Endometrial microvascular endothelial cells (primary cell): ENCODE measurements around the gene PLD1. TPM values are rescaled to one million over a fixed set of nuclear protein-coding genes. Genes with fewer than 3 reads are reported as not detected.
"Not testable (repeated sequence)": the region's sequence is repeated elsewhere in the genome, so short reads cannot be mapped to it uniquely, and the experiment has no call there.

ENCODE experiments used
- in situ Hi-C: cut with HindIII; loops from 2 replicates; pipeline ENCODE4 v1.10.0; 2017; ENCODE audit warnings: low sequenced_read_pairs, low pct_unique_long_range_greater_than_20kb; ENCODE audit errors: inconsistent ontology term
- total RNA-seq: library from RNA; depleted of rRNA; stranded (reverse); fragments of >200 nt; gene quantifications from one replicate; pipeline ENCODE4 v1.2.3, GENCODE V29; 2015; ENCODE audit errors: inconsistent ontology term

Gene PLD1
- total RNA-seq, 1 donor from 2014 or later, result 38.3 TPM

- in situ Hi-C loops, result no loop called here
Measured at GRCh38 chr3:171760477-171760876, 49.8 kb downstream of the PLD1 start.

DNA sequence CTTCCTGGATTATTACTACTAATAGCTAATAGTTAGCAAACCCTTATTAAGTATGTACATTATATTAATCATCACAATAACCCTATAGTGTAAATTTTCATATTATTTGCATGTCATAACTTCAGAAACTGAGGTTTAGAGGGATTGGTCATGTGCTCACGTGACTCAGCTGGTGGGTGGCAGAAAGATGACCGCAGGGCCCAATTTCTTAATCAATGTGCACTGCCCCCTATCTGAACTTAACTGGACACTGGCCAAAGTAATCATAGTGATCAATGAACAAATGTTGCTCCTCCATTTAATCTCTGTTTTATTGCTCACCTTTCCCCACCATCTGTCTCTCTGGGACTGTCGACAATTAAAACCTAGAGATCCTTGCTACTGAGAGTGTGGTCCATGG, 52.2 kb downstream of the PLD1 start:
- in situ Hi-C loops, result no loop called here

DNA sequence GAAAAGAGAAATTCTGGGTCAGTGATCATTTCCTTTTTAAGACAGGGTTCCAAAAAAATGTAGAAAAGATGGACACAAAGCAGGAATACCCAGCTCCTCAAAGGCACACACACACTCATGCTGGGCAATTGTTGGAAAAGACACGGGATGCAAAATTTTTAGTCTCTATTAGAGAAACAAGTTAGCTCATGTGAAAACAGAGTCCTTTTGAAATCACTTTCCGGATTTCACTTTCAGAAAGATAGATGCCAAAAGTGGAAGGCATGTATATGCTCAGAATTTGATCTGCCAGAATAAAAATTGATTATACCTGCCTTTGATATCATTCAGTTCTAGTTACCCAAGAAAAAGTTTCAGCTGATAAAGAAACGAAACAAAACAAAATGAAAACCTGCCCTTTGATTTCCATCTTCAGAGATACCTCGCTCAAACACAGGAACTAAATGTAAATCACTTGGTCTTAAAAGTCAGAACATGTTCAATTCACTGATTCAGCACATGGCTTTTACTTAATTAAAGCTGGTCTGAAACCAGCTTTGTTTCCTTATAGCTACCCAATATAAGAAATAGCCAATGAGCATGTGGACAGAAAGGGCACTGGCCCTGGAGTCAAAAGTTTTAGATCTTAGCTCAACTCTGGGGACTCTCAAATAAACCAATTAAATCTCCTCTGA, 52.8 kb downstream of the PLD1 start:
- in situ Hi-C loops, result no loop called here

- in situ Hi-C loops, result no loop called here
Measured at GRCh38 chr3:171755656-171756055, 54.6 kb downstream of the PLD1 start.

DNA sequence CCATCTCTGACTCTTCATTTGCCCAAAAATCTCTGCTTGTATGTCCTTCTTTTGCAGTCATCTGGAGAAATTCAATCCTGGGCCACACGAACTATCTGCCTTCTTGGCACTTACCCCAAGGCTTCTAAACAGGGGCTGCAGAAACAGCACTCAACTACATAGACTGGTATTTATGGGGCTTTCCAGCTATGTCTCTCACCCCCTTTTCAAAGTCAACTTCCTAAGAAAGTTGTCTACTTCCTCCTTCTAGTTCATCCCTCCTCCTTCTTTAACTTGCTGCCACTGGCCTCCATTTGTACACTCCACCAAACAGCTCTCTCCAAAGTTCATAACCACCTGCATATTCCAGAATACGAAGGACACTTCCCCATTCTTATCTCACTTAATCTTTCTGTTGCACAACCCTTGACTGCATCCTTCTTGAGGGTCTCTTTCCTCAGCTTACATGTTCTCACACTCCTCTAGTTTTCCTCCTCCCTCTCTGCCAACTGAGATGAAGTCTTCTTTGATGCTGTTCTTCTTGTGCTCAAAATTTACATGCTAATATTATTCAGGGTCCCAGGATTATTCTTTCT, 55.2 kb downstream of the PLD1 start:
- in situ Hi-C loops, result no loop called here

- in situ Hi-C loops, result no loop called here
Measured at GRCh38 chr3:171753665-171754408, 56.4 kb downstream of the PLD1 start.

GRCh38 chr3:171753025-171753472, 57.2 kb downstream of the PLD1 start:
- in situ Hi-C loops, result no loop called here

- in situ Hi-C loops, result no loop called here
Measured at GRCh38 chr3:171752329-171752728, 58.0 kb downstream of the PLD1 start.

DNA sequence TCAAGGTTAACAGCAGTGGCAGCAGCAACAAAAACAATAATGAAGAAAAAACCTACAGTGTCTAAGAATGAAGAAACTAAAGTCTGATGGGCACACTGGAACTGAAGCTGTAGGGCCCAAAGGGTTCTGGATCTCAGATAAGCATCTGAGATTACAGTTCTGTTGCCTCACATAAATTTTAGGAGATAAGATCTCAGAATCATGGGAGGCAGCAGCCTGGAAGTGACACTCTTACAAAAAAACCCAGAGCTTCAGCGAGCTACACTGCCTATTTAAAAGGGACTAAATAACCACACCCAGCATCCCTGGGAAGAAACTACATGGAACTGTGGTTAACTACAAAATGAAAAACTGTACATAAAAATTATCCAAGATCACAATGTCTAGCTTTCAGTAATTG, 61.2 kb downstream of the PLD1 start:
- in situ Hi-C loops, result no loop called here

DNA sequence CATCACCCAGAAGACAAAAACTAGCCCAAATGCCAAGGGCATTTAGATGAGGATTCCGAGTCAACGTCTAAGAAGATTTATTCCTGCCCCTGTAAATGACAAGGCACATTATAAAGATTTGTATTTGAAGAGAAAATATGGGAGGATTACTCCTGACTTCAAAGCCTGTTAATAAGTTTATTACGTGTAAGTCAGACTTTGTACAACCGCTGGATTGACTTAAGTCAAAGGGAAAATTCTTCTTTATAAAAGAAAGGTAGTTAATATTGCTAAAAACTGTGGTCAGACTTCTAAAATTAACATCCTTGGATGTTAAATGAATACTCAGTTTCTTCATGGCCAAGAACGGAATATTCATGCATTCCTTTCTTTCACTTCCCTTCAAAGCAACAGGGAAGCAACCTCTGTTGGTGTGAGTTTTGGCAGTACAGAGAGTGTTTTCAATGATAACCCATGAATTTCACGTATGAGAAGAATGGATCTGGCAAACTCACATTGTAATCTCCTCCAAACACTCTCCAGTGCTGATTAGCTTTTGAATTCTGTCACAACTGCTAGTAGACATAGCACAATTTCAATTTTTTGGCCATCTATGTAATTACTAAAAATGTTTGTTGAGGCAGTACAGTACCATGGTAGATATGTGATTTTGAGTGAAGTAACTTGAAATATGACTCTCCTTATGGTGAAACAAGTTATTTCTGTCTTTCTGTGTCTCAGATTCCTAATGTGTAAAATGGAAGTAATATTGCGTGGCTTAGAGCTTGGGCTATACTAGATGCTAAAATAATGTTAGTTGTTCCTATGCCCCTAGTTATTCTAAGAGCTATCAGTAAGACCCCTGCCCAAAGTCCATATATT, 62.0 kb downstream of the PLD1 start:
- in situ Hi-C loops, result no loop called here

GRCh38 chr3:171747223-171747920, 62.9 kb downstream of the PLD1 start:
- in situ Hi-C loops, result no loop called here

DNA sequence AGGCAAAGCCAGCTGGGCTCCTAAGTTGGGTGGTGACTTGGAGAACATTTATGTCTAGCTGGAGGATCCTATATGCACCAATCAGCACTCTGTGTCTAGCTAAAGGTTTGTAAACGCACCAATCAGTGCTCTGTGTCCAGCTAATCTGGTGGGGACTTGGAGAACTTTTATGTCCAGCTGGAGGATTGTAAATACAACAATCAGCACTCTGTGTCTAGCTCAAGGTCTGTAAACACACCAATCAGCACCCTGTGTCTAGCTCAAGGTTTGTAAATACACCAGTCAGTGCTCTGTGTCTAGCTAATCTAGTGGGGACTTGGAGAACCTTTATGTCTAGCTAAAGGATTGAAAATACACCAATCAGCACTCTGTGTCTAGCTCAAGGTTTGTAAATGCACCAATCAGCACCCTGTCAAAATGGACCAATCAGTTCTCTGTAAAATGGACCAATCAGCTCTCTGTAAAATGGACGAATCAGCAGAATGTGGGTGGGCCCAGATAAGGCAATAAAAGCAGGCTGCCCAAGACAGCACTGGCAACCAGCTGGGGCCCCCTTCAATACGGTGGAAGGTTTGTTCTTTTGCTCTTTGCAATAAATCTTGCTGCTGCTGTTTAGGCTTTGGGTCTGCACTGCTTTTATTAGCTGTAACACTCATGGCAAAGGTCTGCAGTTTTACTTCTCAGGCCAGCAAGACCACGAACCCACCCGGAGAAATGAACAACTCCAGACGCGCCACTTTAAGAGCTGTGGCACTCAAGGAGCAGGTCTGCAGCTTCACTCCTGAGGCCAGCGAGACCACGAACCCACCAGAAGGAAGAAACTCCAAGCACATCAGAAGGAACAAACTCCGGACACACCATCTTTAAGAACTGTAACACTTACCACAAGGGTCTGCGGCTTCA, 63.7 kb downstream of the PLD1 start:
- in situ Hi-C loops, result not testable (repeated sequence)

DNA sequence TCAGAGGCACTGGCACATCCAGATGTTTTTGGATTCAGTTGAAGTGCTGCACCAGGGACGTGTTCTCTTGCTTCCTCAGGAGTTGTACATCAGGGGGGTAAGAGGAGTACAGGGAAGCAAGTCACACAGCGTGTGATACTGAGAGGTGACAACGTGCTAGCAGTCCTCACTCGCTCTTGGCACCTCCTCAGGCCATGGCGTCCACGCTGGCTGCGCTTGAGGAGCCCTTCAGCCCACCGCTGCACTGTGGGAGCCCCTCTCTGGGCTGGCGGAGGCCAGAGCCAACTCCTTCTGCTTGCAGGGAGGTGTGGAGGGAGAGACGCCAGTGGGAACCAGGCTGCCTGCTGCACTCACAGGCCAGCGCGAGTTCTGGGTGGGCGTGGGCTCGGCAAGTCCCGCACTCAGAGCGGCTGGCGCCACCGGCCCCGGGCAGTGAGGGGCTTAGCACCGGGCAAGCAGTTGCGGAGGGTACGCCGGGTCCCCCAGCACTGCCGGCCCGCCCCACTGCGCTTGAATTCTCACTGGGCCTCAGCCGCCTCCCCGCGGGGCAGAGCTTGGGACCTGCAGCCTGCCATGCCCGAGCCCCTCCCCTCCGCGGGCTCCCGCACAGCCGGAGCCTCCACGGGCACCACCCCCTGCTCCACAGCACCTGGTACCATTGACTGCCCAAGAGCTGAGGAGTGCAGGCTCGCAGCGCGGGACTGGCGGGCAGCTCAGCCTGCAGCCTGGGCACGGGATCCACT, 64.5 kb downstream of the PLD1 start:
- in situ Hi-C loops, result no loop called here

DNA sequence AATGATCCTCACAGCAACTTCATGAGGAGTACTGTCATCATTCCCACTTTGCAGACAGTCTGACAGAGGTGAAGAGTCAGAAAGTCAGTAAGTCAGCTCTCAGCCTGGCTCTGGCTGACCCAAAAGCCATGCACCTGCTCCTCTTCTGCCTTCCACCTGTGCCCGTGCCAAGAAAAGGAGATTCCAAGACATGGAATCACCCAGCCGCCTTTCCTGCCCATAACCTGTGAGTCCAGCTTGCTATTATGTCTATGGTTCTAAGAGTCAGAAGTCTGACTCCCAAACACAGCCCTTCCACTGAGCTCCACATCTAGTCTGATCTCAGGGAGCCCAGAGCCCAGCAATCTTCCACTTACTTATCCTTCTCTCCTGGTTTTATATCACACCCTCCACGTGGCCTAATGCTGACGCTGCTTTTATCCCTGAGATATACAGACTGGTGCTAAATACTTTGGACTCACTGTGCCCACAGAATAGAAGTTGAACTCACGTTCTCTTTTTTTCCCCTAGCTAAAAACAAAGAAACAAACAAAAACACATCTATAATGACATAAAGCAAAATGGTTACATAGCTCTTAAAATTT, 66.0 kb downstream of the PLD1 start:
- in situ Hi-C loops, result no loop called here

- in situ Hi-C loops, result no loop called here
Measured at GRCh38 chr3:171743327-171744157, 66.7 kb downstream of the PLD1 start.

- in situ Hi-C loops, result no loop called here
Measured at GRCh38 chr3:171741377-171741776, 68.9 kb downstream of the PLD1 start.
